B cell (primary cell): ENCODE data around the gene PSMG3. TPM values are rescaled to one million over a fixed set of nuclear protein-coding genes. Genes with fewer than 3 reads are reported as not detected.
A peak's percentile ranks its signal among the peaks of the same experiment; 100 is the strongest.

ENCODE experiments used
- ATAC-seq: fragments of 200-7000 bp; cut with Tn5 transposase; one replicate; pipeline ENCODE4 v1.10.0; 2021; ENCODE audit warnings: low read depth, mild to moderate bottlenecking, moderate number of reproducible peaks, moderate library complexity
- CTCF ChIA-PET: fragments of 350-600 bp; sonication (Branson Sonifier 250); formaldehyde crosslinking; loops from one replicate; lab custom pipeline; 2021; ENCODE audit warnings: antibody characterized with exemption, inconsistent platforms; lab: Charles Lee
- POLR2A ChIA-PET: fragments of 350-600 bp; sonication (Branson Sonifier 250); formaldehyde crosslinking; loops from one replicate; lab custom pipeline; 2021; ENCODE audit warnings: antibody characterized with exemption; lab: Charles Lee
- DNase-seq: peaks from one replicate; pipeline ENCODE4 v3.0.0; 2013
- H2AFZ ChIP-seq: 2 replicates; pipeline ENCODE4 v1.6.1; 2012; ENCODE audit warnings: mild to moderate bottlenecking, low read depth, low read length; ENCODE audit not compliant: insufficient read depth, poor library complexity, severe bottlenecking
- H3K27ac ChIP-seq, 2 donors: 1 replicate in 1 of 2; 2 replicates in 1 of 2; pipeline ENCODE4 v1.5.1; 2012 to 2013; ENCODE audit warnings: low read length in 2 of 2, mild to moderate bottlenecking in 2 of 2, moderate library complexity in 1 of 2
- H3K27me3 ChIP-seq, 4 experiments: fragments of 200-600 bp in 1 of 4; sonication (generic) in 1 of 4; replicated peaks in 1 of 4; 1 replicate in 2 of 4; 2 replicates in 2 of 4; pipeline versions ENCODE4 v1.6.1 to v1.7.0; 2013 to 2016; ENCODE audit warnings: low read length in 3 of 4, mild to moderate bottlenecking in 2 of 4, mixed read lengths in 1 of 4, moderate library complexity in 1 of 4; ENCODE audit not compliant: insufficient read depth in 4 of 4, control insufficient read depth in 3 of 4; ENCODE audit errors: control extremely low read depth in 1 of 4
- H3K36me3 ChIP-seq, 2 experiments: replicated peaks in 1 of 2; 1 replicate in 1 of 2; 2 replicates in 1 of 2; pipeline versions ENCODE4 v1.6.1 to v1.7.1; 2013; ENCODE audit warnings: low read length in 1 of 2; ENCODE audit not compliant: insufficient read depth in 2 of 2, control insufficient read depth in 1 of 2; ENCODE audit errors: control extremely low read depth in 1 of 2, extremely low read depth in 1 of 2
- H3K4me1 ChIP-seq, 2 donors: fragments of 200-600 bp in 1 of 2; sonication (generic) in 1 of 2; 1 replicate in 1 of 2; 2 replicates in 1 of 2; pipeline versions ENCODE4 v1.5.1 to v1.6.1; 2013 to 2017; ENCODE audit warnings: low read length in 2 of 2; ENCODE audit not compliant: control insufficient read depth in 2 of 2, insufficient read depth in 2 of 2
- H3K4me2 ChIP-seq: replicated peaks from 2 replicates; pipeline ENCODE3; 2012; ENCODE audit warnings: mild to moderate bottlenecking, low read depth, low read length; ENCODE audit not compliant: poor library complexity, severe bottlenecking
- H3K4me3 ChIP-seq, 5 experiments: fragments of 200-600 bp in 1 of 5; sonication (generic) in 1 of 5; 1 replicate in 3 of 5; 2 replicates in 2 of 5; pipeline versions ENCODE4 v1.5.1 to v1.7.0; 2011 to 2016; ENCODE audit warnings: low read length in 4 of 5, mild to moderate bottlenecking in 4 of 5, low read depth in 2 of 5, control low read depth in 1 of 5, moderate library complexity in 1 of 5; ENCODE audit not compliant: insufficient read depth in 1 of 5; ENCODE audit errors: control extremely low read depth in 1 of 5, extremely low read depth in 1 of 5
- H3K79me2 ChIP-seq: fragments of 200-600 bp; sonication (generic); one replicate; pipeline ENCODE4 v1.6.0; 2016; ENCODE audit warnings: low read length; ENCODE audit not compliant: control insufficient read depth, insufficient read depth
- H3K9ac ChIP-seq: fragments of 200-600 bp; sonication (generic); 2 replicates; pipeline ENCODE4 v1.6.1; 2017; ENCODE audit warnings: mild to moderate bottlenecking, low read length, moderate library complexity
- H3K9me3 ChIP-seq, 3 donors: one replicate each; pipeline versions ENCODE4 v1.6.1 to v1.7.1; 2013; ENCODE audit warnings: low read length in 2 of 3; ENCODE audit not compliant: control insufficient read depth in 2 of 3, insufficient read depth in 1 of 3; ENCODE audit errors: control extremely low read depth in 1 of 3
- H4K20me1 ChIP-seq: 2 replicates; pipeline ENCODE4 v1.6.0; 2012; ENCODE audit warnings: mild to moderate bottlenecking, low read length; ENCODE audit not compliant: insufficient read depth, control insufficient read depth, poor library complexity, severe bottlenecking
- H3K27ac Mint-ChIP-seq: one replicate; pipeline ENCODE4 v1.8.0; 2021; ENCODE audit warnings: mixed read lengths
- H3K27me3 Mint-ChIP-seq: one replicate; pipeline ENCODE4 v1.8.0; 2021; ENCODE audit warnings: mixed read lengths
- H3K4me1 Mint-ChIP-seq: one replicate; pipeline ENCODE4 v1.8.0; 2021; ENCODE audit warnings: mixed read lengths
- H3K4me3 Mint-ChIP-seq: one replicate; pipeline ENCODE4 v1.8.0; 2021; ENCODE audit warnings: mixed read lengths
- H3K9me3 Mint-ChIP-seq: one replicate; pipeline ENCODE4 v1.8.0; 2022; ENCODE audit warnings: mixed read lengths; ENCODE audit not compliant: insufficient read depth
- EZH2 ChIP-seq: IDR thresholded peaks from 2 replicates; pipeline ENCODE4 v1.6.1; 2012; ENCODE audit warnings: borderline replicate concordance, low read depth, mild to moderate bottlenecking, moderate library complexity, low read length; ENCODE audit not compliant: insufficient read depth, poor library complexity, severe bottlenecking
- WGBS: methylation state at CpG from one replicate; pipeline ENCODE4 v1.1.5; 2013; ENCODE audit warnings: missing lambda C conversion rate; ENCODE audit not compliant: insufficient coverage; 5-methylcytosine and 5-hydroxymethylcytosine counted together
- intact Hi-C: fragments of 100-400 bp; cut with micrococcal nuclease; formaldehyde crosslinking; loops from one replicate; pipeline ENCODE4 v1.10.0; 2022
- polyA plus RNA-seq: library from polyadenylated mRNA; depleted of rRNA; stranded (reverse); fragments of >200 nt; gene quantifications from 2 replicates; pipeline ENCODE4 v1.2.3, GENCODE V29; 2012
- total RNA-seq, 2 donors: library from RNA; stranded (reverse); fragments of 120-200 nt in 1 of 2; gene quantifications; 1 replicate in 1 of 2; 2 replicates in 1 of 2; pipeline versions ENCODE4 v1.2.3 to v1.2.4, GENCODE V29; 2013 to 2022
- TF ChIP-seq, protein P1 (sequence below): fragments of 200-600 bp; IDR thresholded peaks from one replicate; pipeline ENCODE4 v1.8.0; 2022; ENCODE audit warnings: antibody characterized with exemption, mild to moderate bottlenecking

The PSMG3 gene
- total and polyA plus RNA-seq, 2 donors (not counting 1 experiment from before 2014, with no cell fraction given), result 27.4 to 75.7 TPM

DNA sequence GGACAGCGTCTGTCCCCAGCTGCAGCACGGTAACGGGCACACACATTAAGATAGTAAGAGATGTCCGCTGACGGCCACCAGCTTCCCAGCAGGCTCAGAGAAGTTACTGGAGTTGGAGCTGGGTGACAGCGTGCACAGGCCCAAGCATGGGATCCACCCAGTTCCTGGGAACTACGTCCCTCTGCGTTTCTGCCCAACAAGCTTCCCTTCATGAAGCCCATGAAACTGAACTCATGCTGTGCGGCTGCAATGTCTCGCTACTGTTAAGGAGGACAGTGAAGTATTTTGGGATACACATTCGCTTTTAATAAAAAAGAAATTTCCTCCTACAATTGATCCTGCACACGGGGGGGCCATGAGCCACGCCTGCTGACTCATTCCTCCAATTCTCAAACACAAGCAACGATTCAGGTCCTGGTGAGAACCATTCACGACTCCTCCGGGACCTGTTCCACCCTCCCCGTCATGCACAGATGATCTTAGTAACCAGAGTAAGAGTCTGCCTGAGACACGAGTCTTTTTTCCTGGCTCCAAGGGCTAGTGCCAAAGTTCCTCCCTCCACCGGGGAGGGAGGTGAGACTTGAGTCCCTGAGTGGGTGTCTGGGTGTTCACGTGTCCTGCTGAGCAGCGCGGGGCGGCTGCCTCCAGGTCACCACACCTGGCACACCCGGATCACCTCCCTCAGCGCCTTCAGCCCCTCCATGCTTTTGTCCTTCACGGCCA, 2.6 kb downstream of the PSMG3 start:
- Histone ChIP-seq H3K9me3 (no peaks in the 10 kb centered on the region), H3K79me2 (no peaks in the 10 kb centered on the region), H3K9ac (no peak overlapping the region), H3K4me2 (no peak overlapping the region), H3K4me3 (no peak overlapping the region), H3K36me3 (peaks cover 0 to 6% of the 10 kb centered on the region in 2 experiments), H2AFZ (no peak overlapping the region), H3K27ac (no peak overlapping the region), H3K27me3 (no peaks in the 10 kb centered on the region), H4K20me1 (no peaks in the 10 kb centered on the region), H3K4me1 (peaks cover 12 to 24% of the 10 kb centered on the region in 2 donors)
- Mint-ChIP-seq H3K27me3 (peaks cover under 1% of the 10 kb centered on the region), H3K4me3 (peak overlapping the region; percentile 34), H3K4me1 (peaks cover 15% of the 10 kb centered on the region), H3K27ac (no peak overlapping the region), H3K9me3 (no peaks in the 10 kb centered on the region)
- WGBS, result 79% methylated on average over 12 of the region's 26 CpGs
- DNase-seq, result no peak
- no peak for ATAC-seq
- no peak for TF ChIP-seq EZH2
- TF ChIP-seq, protein P1, sequence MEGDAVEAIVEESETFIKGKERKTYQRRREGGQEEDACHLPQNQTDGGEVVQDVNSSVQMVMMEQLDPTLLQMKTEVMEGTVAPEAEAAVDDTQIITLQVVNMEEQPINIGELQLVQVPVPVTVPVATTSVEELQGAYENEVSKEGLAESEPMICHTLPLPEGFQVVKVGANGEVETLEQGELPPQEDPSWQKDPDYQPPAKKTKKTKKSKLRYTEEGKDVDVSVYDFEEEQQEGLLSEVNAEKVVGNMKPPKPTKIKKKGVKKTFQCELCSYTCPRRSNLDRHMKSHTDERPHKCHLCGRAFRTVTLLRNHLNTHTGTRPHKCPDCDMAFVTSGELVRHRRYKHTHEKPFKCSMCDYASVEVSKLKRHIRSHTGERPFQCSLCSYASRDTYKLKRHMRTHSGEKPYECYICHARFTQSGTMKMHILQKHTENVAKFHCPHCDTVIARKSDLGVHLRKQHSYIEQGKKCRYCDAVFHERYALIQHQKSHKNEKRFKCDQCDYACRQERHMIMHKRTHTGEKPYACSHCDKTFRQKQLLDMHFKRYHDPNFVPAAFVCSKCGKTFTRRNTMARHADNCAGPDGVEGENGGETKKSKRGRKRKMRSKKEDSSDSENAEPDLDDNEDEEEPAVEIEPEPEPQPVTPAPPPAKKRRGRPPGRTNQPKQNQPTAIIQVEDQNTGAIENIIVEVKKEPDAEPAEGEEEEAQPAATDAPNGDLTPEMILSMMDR, result no peak
- intact Hi-C loops, result no loop called here
- POLR2A ChIA-PET, result no interaction called here
- CTCF ChIA-PET, result no interaction called here

GRCh38 chr7:1566687-1567048, 3.2 kb downstream of the PSMG3 start:
- intact Hi-C loops, result no loop called here
- no peak overlapping the region for H3K27ac Mint-ChIP-seq

More at GRCh38 chr7:1566687-1567048, 3.2 kb downstream of the PSMG3 start:
- Mint-ChIP-seq H3K27me3 (peaks cover 4% of the 10 kb centered on the region), H3K4me1 (peaks cover 11% of the 10 kb centered on the region), H3K9me3 (no peaks in the 10 kb centered on the region), H3K4me3 (no peak overlapping the region)
- ATAC-seq (no peak), DNase-seq (no peak)
- no peaks in the 10 kb centered on the region for H3K27me3 ChIP-seq
- ChIA-PET CTCF (no interaction called here), POLR2A (no interaction called here)
- H3K27ac ChIP-seq, result no peak overlapping the region
- H3K4me2 ChIP-seq, result no peak overlapping the region
- TF ChIP-seq EZH2, result no peak
- TF ChIP-seq, protein P1, result no peak
- no peak overlapping the region for H3K9ac ChIP-seq
- peaks cover 12 to 21% of the 10 kb centered on the region in 2 donors for H3K4me1 ChIP-seq
- H3K9me3 ChIP-seq, result no peaks in the 10 kb centered on the region
- no peaks in the 10 kb centered on the region for H4K20me1 ChIP-seq
- peaks cover 0 to 6% of the 10 kb centered on the region in 2 experiments for H3K36me3 ChIP-seq
- H3K4me3 ChIP-seq, result no peak overlapping the region
- no peaks in the 10 kb centered on the region for H3K79me2 ChIP-seq
- WGBS, result 91% methylated on average over 12 of the region's 13 CpGs
- H2AFZ ChIP-seq, result no peak overlapping the region
